Limb (tissue), 2 donors: Measurements from ENCODE around the gene HEG1.

Experiments
- DNase-seq, 2 donors: peaks; one replicate each; pipeline ENCODE4 v3.0.0-alpha.2; 2016; ENCODE audit errors: extremely low spot score in 2 of 2

Gene HEG1

GRCh38 chr3:124920718-124921117, 135.1 kb downstream of the HEG1 start:
- DNase-seq, result no peak

- DNase-seq, result no peak
Observed at GRCh38 chr3:124919756-124920155, 136.0 kb downstream of the HEG1 start.

DNA sequence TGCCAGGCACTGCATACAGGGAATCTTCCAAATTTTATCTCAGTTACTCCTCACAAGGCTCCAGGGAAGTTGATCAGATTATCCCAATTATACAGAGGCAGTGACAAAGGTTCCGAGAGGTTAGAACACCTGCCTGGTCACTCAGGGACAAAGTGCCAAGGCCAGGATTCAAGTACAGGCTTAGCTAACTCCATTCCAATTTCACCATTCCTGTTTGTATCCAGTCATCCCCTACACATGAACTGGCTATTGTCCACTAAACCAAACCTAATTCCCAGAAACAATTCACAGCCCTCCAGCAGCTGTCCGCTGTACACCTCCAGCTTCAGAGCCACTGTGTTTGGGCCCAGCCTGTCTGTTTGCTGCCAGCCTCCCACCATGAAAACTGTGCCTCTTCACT, 137.3 kb downstream of the HEG1 start:
- no peak for DNase-seq

- no peak for DNase-seq
Observed at GRCh38 chr3:124916837-124917409, 138.9 kb downstream of the HEG1 start.
